GM21717 (cell line): ENCODE data around the gene KRTAP5-9.
A peak's percentile ranks its signal among the peaks of the same experiment; 100 is the strongest.
"Not testable (repeated sequence)": the region's sequence is repeated elsewhere in the genome, so short reads cannot be mapped to it uniquely, and the experiment has no call there.

Experiments used
- ATAC-seq: cut with Tn5 transposase; IDR thresholded peaks from one replicate; pipeline ENCODE4 v1.9.1; 2021; ENCODE audit warnings: mild to moderate bottlenecking, moderate library complexity; ENCODE audit not compliant: unreplicated experiment

Gene KRTAP5-9

GRCh38 chr11:71532036-71532610, 16.1 kb upstream of the KRTAP5-9 start:
- ATAC-seq, result no peak

- not testable (repeated sequence) for ATAC-seq
Observed at GRCh38 chr11:71534711-71535608, 13.3 kb upstream of the KRTAP5-9 start.

- ATAC-seq, result no peak
Observed at GRCh38 chr11:71535825-71536224, 12.4 kb upstream of the KRTAP5-9 start.

- ATAC-seq, result no peak
Observed at GRCh38 chr11:71537537-71537936, 10.7 kb upstream of the KRTAP5-9 start.

- not testable (repeated sequence) for ATAC-seq
Observed at GRCh38 chr11:71537977-71538665, 10.1 kb upstream of the KRTAP5-9 start, which contains the start of gene KRTAP5-8. KRTAP5-8 (plus strand) TSS chr11:71538025; CDS start chr11:71538056, 31 bp downstream.

GRCh38 chr11:71538666-71538990, 9.6 kb upstream of the KRTAP5-9 start:
- no peak for ATAC-seq

- ATAC-seq, result no peak
Observed at GRCh38 chr11:71539017-71539416, 9.2 kb upstream of the KRTAP5-9 start.

- ATAC-seq, result not testable (repeated sequence)
Observed at GRCh38 chr11:71539971-71540370, 8.2 kb upstream of the KRTAP5-9 start.

GRCh38 chr11:71540521-71541304, 7.5 kb upstream of the KRTAP5-9 start:
- peak; percentile 65 for ATAC-seq

- ATAC-seq, result no peak
Observed at GRCh38 chr11:71542382-71542781, 5.8 kb upstream of the KRTAP5-9 start.

GRCh38 chr11:71542879-71543777, 5.1 kb upstream of the KRTAP5-9 start:
- no peak for ATAC-seq

GRCh38 chr11:71543866-71544265, 4.4 kb upstream of the KRTAP5-9 start:
- no peak for ATAC-seq

- no peak for ATAC-seq
Observed at GRCh38 chr11:71544525-71545214, 3.5 kb upstream of the KRTAP5-9 start.

GRCh38 chr11:71545405-71545966, 2.7 kb upstream of the KRTAP5-9 start:
- no peak for ATAC-seq

- no peak for ATAC-seq
Observed at GRCh38 chr11:71548716-71549151, 514 bp downstream of the KRTAP5-9 start.

GRCh38 chr11:71551711-71552110, 3.5 kb downstream of the KRTAP5-9 start:
- ATAC-seq, result no peak

- no peak for ATAC-seq
Observed at GRCh38 chr11:71554996-71555395, 6.8 kb downstream of the KRTAP5-9 start.

GRCh38 chr11:71555508-71555907, 7.3 kb downstream of the KRTAP5-9 start:
- no peak for ATAC-seq

- ATAC-seq, result no peak
Observed at GRCh38 chr11:71556018-71556417, 7.8 kb downstream of the KRTAP5-9 start.
